Measurements from ENCODE around the gene AOPEP. TPM values are rescaled to one million over a fixed set of nuclear protein-coding genes. Genes with fewer than 3 reads are reported as not detected.

AOPEP gene
- polyA plus RNA-seq, 1 donor from 2014 or later, result 10.0 TPM

GRCh38 chr9:94839398-94839797, 112.9 kb downstream of the AOPEP start:
- Histone ChIP-seq H3K79me2 (replicated peaks; ENCODE audit: insufficient read depth, low read length) (no peaks in the 10 kb centered on the region), H3K9ac (ENCODE audit: low read length) (no peak overlapping the region), H3K9me3 (ENCODE audit: low read length) (peaks cover 5% of the 10 kb centered on the region), H3K4me2 (ENCODE audit: low read length) (no peak overlapping the region), H2AFZ (ENCODE audit: low read depth, low read length) (no peak overlapping the region), H3K36me3 (ENCODE audit: insufficient read depth, low read length) (no peaks in the 10 kb centered on the region), H4K20me1 (ENCODE audit: insufficient read depth) (no peaks in the 10 kb centered on the region), H3K27me3 (ENCODE audit: insufficient read depth, low read depth, low read length) (no peaks in the 10 kb centered on the region), H3F3A (ENCODE audit: insufficient read depth, low read length, poor library complexity, severe bottlenecking) (no peaks in the 10 kb centered on the region), H3K27ac (ENCODE audit: low read length) (no peak overlapping the region), H3K9me2 (ENCODE audit: insufficient read depth, low read length) (no peaks in the 10 kb centered on the region), H3K4me3 (ENCODE audit: low read length) (no peak overlapping the region)
- TF ChIP-seq, protein P1, sequence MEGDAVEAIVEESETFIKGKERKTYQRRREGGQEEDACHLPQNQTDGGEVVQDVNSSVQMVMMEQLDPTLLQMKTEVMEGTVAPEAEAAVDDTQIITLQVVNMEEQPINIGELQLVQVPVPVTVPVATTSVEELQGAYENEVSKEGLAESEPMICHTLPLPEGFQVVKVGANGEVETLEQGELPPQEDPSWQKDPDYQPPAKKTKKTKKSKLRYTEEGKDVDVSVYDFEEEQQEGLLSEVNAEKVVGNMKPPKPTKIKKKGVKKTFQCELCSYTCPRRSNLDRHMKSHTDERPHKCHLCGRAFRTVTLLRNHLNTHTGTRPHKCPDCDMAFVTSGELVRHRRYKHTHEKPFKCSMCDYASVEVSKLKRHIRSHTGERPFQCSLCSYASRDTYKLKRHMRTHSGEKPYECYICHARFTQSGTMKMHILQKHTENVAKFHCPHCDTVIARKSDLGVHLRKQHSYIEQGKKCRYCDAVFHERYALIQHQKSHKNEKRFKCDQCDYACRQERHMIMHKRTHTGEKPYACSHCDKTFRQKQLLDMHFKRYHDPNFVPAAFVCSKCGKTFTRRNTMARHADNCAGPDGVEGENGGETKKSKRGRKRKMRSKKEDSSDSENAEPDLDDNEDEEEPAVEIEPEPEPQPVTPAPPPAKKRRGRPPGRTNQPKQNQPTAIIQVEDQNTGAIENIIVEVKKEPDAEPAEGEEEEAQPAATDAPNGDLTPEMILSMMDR (IDR thresholded peaks at IDR 0.05; ENCODE audit: poor library complexity, severe bottlenecking), result no peak
- TF ChIP-seq EZH2 (IDR thresholded peaks at IDR 0.05; ENCODE audit: borderline replicate concordance, insufficient read depth, low read length, poor library complexity, severe bottlenecking) (no peak), EP300 (conservative IDR thresholded peaks at IDR 0.05; ENCODE audit: poor library complexity, severe bottlenecking) (no peak), SMC3 (conservative IDR thresholded peaks at IDR 0.05; ENCODE audit: poor library complexity) (no peak), MXI1 (conservative IDR thresholded peaks at IDR 0.05; ENCODE audit: poor library complexity, severe bottlenecking) (no peak), RAD21 (conservative IDR thresholded peaks at IDR 0.05) (no peak), TAF1 (IDR thresholded peaks at IDR 0.05; ENCODE audit: low read depth) (no peak), POLR2AphosphoS5 (IDR thresholded peaks at IDR 0.05) (no peak), REST (IDR thresholded peaks at IDR 0.05; ENCODE audit: borderline replicate concordance) (no peak)

DNA sequence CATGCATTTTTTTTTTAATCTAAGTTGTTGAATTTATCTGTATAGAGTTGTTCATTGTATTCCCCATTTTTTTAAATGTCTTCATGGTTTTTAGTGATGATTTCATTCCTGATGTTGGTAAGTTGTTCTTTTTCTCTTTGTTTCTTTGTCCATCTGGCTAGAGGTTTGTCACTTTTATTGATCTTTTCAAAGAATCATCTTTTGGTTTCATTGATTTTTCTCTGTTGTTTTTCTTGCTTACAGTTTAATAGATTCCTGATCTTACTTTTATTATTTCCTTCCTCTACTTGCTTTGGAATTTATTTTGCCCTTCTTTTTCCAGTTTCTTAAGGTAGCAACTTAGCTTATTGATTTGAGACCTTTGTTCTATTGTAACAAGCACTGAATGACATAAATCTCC, 114.2 kb downstream of the AOPEP start:
- H3K27me3 ChIP-seq (ENCODE audit: insufficient read depth, low read depth, low read length), result no peaks in the 10 kb centered on the region
- TF ChIP-seq SMC3 (conservative IDR thresholded peaks at IDR 0.05; ENCODE audit: poor library complexity) (no peak), TAF1 (IDR thresholded peaks at IDR 0.05; ENCODE audit: low read depth) (no peak), RAD21 (conservative IDR thresholded peaks at IDR 0.05) (no peak), POLR2AphosphoS5 (IDR thresholded peaks at IDR 0.05) (no peak), EZH2 (IDR thresholded peaks at IDR 0.05; ENCODE audit: borderline replicate concordance, insufficient read depth, low read length, poor library complexity, severe bottlenecking) (no peak), REST (IDR thresholded peaks at IDR 0.05; ENCODE audit: borderline replicate concordance) (no peak), EP300 (conservative IDR thresholded peaks at IDR 0.05; ENCODE audit: poor library complexity, severe bottlenecking) (no peak), MXI1 (conservative IDR thresholded peaks at IDR 0.05; ENCODE audit: poor library complexity, severe bottlenecking) (no peak)
- TF ChIP-seq, protein P1 (IDR thresholded peaks at IDR 0.05; ENCODE audit: poor library complexity, severe bottlenecking), result no peak
- no peak overlapping the region for H3K4me3 ChIP-seq (ENCODE audit: low read length)
- peaks cover 5% of the 10 kb centered on the region for H3K9me3 ChIP-seq (ENCODE audit: low read length)
- H3K9me2 ChIP-seq (ENCODE audit: insufficient read depth, low read length), result no peaks in the 10 kb centered on the region
- H3K9ac ChIP-seq (ENCODE audit: low read length), result no peak overlapping the region
- H4K20me1 ChIP-seq (ENCODE audit: insufficient read depth), result no peaks in the 10 kb centered on the region
- no peak overlapping the region for H3K4me2 ChIP-seq (ENCODE audit: low read length)
- no peak overlapping the region for H3K27ac ChIP-seq (ENCODE audit: low read length)
- no peak overlapping the region for H2AFZ ChIP-seq (ENCODE audit: low read depth, low read length)
- no peaks in the 10 kb centered on the region for H3K79me2 ChIP-seq (replicated peaks; ENCODE audit: insufficient read depth, low read length)
- no peaks in the 10 kb centered on the region for H3F3A ChIP-seq (ENCODE audit: insufficient read depth, low read length, poor library complexity, severe bottlenecking)
- no peaks in the 10 kb centered on the region for H3K36me3 ChIP-seq (ENCODE audit: insufficient read depth, low read length)
